Calu3 (cell line): Measurements from ENCODE around the gene HSPG2. TPM values are rescaled to one million over a fixed set of nuclear protein-coding genes. Genes with fewer than 3 reads are reported as not detected.
A peak's percentile ranks its signal among the peaks of the same experiment; 100 is the strongest.
"Not testable (repeated sequence)": the region's sequence is repeated elsewhere in the genome, so short reads cannot be mapped to it uniquely, and the experiment has no call there.

ENCODE experiments used
- BruUV-seq: library from RNA; stranded (reverse); fragments of 400-500 nt; replicated peaks from 2 replicates; lab custom pipeline; 2021; lab: Mats Ljungman, UMichigan
- CTCF ChIA-PET: fragments of 300-600 bp; sonication (Branson Sonifier 250); formaldehyde crosslinking; loops from one replicate; lab custom pipeline; 2022; ENCODE audit warnings: antibody characterized with exemption; lab: Charles Lee
- DNase-seq: peaks from one replicate; pipeline ENCODE4 v3.0.0; 2022
- H3K27ac Mint-ChIP-seq: one replicate; pipeline ENCODE4 v1.8.0; 2022; ENCODE audit warnings: mixed read lengths; ENCODE audit not compliant: unreplicated experiment
- H3K27me3 Mint-ChIP-seq: one replicate; pipeline ENCODE4 v1.8.0; 2022; ENCODE audit warnings: mixed read lengths; ENCODE audit not compliant: unreplicated experiment
- H3K36me3 Mint-ChIP-seq: one replicate; pipeline ENCODE4 v1.8.0; 2022; ENCODE audit warnings: mild to moderate bottlenecking, moderate library complexity, mixed read lengths; ENCODE audit not compliant: insufficient read depth, unreplicated experiment
- H3K4me1 Mint-ChIP-seq: one replicate; pipeline ENCODE4 v1.8.0; 2022; ENCODE audit warnings: mild to moderate bottlenecking, low read depth, mixed read lengths; ENCODE audit not compliant: unreplicated experiment
- H3K4me3 Mint-ChIP-seq: one replicate; pipeline ENCODE4 v1.8.0; 2022; ENCODE audit warnings: mild to moderate bottlenecking, low read depth, moderate library complexity, mixed read lengths; ENCODE audit not compliant: unreplicated experiment
- H3K9me3 Mint-ChIP-seq: one replicate; pipeline ENCODE4 v1.8.0; 2022; ENCODE audit warnings: low read depth, mixed read lengths; ENCODE audit not compliant: unreplicated experiment
- CTCF ChIP-seq: fragments of 200-600 bp; IDR thresholded peaks from one replicate; pipeline ENCODE4 v1.8.0; 2022; ENCODE audit warnings: antibody characterized with exemption; ENCODE audit not compliant: unreplicated experiment
- intact Hi-C: fragments of 100-400 bp; cut with micrococcal nuclease; formaldehyde crosslinking; loops from one replicate; pipeline ENCODE4 v1.10.0; 2022; ENCODE audit not compliant: unreplicated experiment
- total RNA-seq: library from RNA; stranded (reverse); gene quantifications from 2 replicates; pipeline ENCODE4 v1.2.3, GENCODE V29; 2022

The HSPG2 gene
- total RNA-seq, 1 experiment from 2014 or later: 397 TPM

GRCh38 chr1:21793104-21793503, 144.0 kb downstream of the HSPG2 start:
- BruUV-seq: no TSS peak
- TF ChIP-seq CTCF: no peak
- intact Hi-C loops: no loop called here

GRCh38 chr1:21786640-21787039, 150.5 kb downstream of the HSPG2 start:
- Mint-ChIP-seq H3K9me3 (peaks cover 4% of the 10 kb centered on the region), H3K4me3 (no peak overlapping the region), H3K27ac (peak overlapping the region; percentile 60), H3K36me3 (peaks cover 30% of the 10 kb centered on the region), H3K27me3 (no peaks in the 10 kb centered on the region), H3K4me1 (peaks cover 17% of the 10 kb centered on the region)
- TF ChIP-seq CTCF: no peak
- BruUV-seq: no TSS peak
- no peak for DNase-seq
- CTCF ChIA-PET: no interaction called here
- intact Hi-C loops: no loop called here

More at GRCh38 chr1:21793104-21793503, 144.0 kb downstream of the HSPG2 start:
- peaks cover 8% of the 10 kb centered on the region for H3K4me1 Mint-ChIP-seq
- peaks cover 5% of the 10 kb centered on the region for H3K36me3 Mint-ChIP-seq
- no peaks in the 10 kb centered on the region for H3K27me3 Mint-ChIP-seq
- no peak overlapping the region for H3K4me3 Mint-ChIP-seq
- CTCF ChIA-PET: interaction anchor here (0.6 kb wide), 1 partner anchor 58 kb away, joined by 4 read pairs; no protein-coding TSS in a partner anchor
- H3K27ac Mint-ChIP-seq: no peak overlapping the region
- H3K9me3 Mint-ChIP-seq: peaks cover 5% of the 10 kb centered on the region
- no peak for DNase-seq

- Mint-ChIP-seq H3K4me1 (peaks cover 17% of the 10 kb centered on the region), H3K36me3 (peaks cover 36% of the 10 kb centered on the region)
- H3K4me3 Mint-ChIP-seq, BruUV-seq, H3K9me3 Mint-ChIP-seq, DNase-seq, H3K27me3 Mint-ChIP-seq, H3K27ac Mint-ChIP-seq, CTCF ChIA-PET, intact Hi-C loops: not testable (repeated sequence)
These were observed 151.3 kb downstream of the HSPG2 start for GRCh38 chr1:21785764-21786163.

- H3K27ac Mint-ChIP-seq: peak overlapping the region; percentile 99
- peaks cover 42% of the 10 kb centered on the region for H3K36me3 Mint-ChIP-seq
- peaks cover 8% of the 10 kb centered on the region for H3K4me1 Mint-ChIP-seq
- peak overlapping the region; percentile 87 for H3K4me3 Mint-ChIP-seq
- DNase-seq: peak; percentile 90
- CTCF ChIA-PET: no interaction called here
- BruUV-seq: no TSS peak
- TF ChIP-seq CTCF: no peak
- H3K9me3 Mint-ChIP-seq: peaks cover 4% of the 10 kb centered on the region
- intact Hi-C loops: no loop called here
- no peaks in the 10 kb centered on the region for H3K27me3 Mint-ChIP-seq
These were observed 153.2 kb downstream of the HSPG2 start for GRCh38 chr1:21783679-21784603.
